Measurements from ENCODE around the gene ALX4.

DNA sequence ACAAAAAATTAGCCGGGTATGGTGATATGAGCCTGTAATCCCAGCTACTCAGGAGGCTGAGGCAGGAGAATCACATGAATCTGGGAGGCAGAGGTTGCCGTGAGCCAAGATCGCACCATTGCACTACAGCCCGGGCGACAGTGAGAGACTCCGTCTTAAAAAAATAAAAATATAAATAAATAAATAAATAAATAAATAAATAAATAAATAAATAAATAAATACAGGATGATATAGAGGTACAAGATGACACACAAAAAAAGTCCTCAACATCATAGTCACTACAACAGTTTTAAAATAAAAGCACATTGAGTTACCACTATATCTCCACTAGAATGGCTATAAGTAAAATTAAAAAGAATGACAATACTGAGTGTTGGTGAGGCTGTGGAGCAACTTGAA, 97.8 kb downstream of the ALX4 start:
- TF ChIP-seq, protein P1, sequence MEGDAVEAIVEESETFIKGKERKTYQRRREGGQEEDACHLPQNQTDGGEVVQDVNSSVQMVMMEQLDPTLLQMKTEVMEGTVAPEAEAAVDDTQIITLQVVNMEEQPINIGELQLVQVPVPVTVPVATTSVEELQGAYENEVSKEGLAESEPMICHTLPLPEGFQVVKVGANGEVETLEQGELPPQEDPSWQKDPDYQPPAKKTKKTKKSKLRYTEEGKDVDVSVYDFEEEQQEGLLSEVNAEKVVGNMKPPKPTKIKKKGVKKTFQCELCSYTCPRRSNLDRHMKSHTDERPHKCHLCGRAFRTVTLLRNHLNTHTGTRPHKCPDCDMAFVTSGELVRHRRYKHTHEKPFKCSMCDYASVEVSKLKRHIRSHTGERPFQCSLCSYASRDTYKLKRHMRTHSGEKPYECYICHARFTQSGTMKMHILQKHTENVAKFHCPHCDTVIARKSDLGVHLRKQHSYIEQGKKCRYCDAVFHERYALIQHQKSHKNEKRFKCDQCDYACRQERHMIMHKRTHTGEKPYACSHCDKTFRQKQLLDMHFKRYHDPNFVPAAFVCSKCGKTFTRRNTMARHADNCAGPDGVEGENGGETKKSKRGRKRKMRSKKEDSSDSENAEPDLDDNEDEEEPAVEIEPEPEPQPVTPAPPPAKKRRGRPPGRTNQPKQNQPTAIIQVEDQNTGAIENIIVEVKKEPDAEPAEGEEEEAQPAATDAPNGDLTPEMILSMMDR (IDR thresholded peaks at IDR 0.05; ENCODE audit: borderline replicate concordance, extremely low read depth, low read length, poor library complexity, severe bottlenecking): no peak
- TF ChIP-seq EZH2 (IDR thresholded peaks at IDR 0.05; ENCODE audit: borderline replicate concordance, low read depth, low read length, severe bottlenecking): no peak

All from DND-41 (cell line).